H9 (cell line): Measurements from ENCODE around the gene SNPH. TPM values are rescaled to one million over a fixed set of nuclear protein-coding genes. Genes with fewer than 3 reads are reported as not detected.

ENCODE experiments used
- DNase-seq: peaks from one replicate; pipeline ENCODE4 v3.0.0-alpha.2; 2017
- H2AFZ ChIP-seq: one replicate; pipeline ENCODE4 v1.6.1; 2013; ENCODE audit warnings: mild to moderate bottlenecking, low read length, control low read depth, moderate library complexity
- H2AK5ac ChIP-seq: 2 replicates; pipeline ENCODE4 v1.6.1; 2013; ENCODE audit warnings: low read length, control low read depth, mixed read lengths; ENCODE audit not compliant: insufficient read length
- H2BK120ac ChIP-seq: one replicate; pipeline ENCODE4 v1.6.1; 2013; ENCODE audit warnings: low read depth, mild to moderate bottlenecking, low read length, control low read depth, inconsistent platforms; ENCODE audit not compliant: poor library complexity, severe bottlenecking
- H2BK12ac ChIP-seq: 2 replicates; pipeline ENCODE4 v1.6.1; 2013; ENCODE audit warnings: low read length, control low read depth, mixed read lengths, low read depth; ENCODE audit not compliant: insufficient read length
- H2BK15ac ChIP-seq: 2 replicates; pipeline ENCODE4 v1.6.1; 2013; ENCODE audit warnings: low read depth, low read length, control low read depth
- H2BK20ac ChIP-seq: one replicate; pipeline ENCODE4 v1.6.1; 2013; ENCODE audit warnings: low read depth, mild to moderate bottlenecking, low read length, control low read depth, inconsistent platforms; ENCODE audit not compliant: poor library complexity, severe bottlenecking
- H2BK5ac ChIP-seq: 2 replicates; pipeline ENCODE4 v1.6.1; 2013; ENCODE audit warnings: low read length, control low read depth, mixed read lengths; ENCODE audit not compliant: insufficient read length
- H3K14ac ChIP-seq: 2 replicates; pipeline ENCODE4 v1.6.1; 2013; ENCODE audit warnings: low read length, control low read depth; ENCODE audit not compliant: insufficient read depth
- H3K18ac ChIP-seq: 2 replicates; pipeline ENCODE4 v1.6.1; 2013; ENCODE audit warnings: low read depth, mild to moderate bottlenecking, mixed read lengths, low read length, control low read depth; ENCODE audit not compliant: insufficient read length
- H3K23ac ChIP-seq: 2 replicates; pipeline ENCODE4 v1.6.1; 2013; ENCODE audit warnings: low read length, control low read depth, mixed read lengths, low read depth; ENCODE audit not compliant: insufficient read length
- H3K23me2 ChIP-seq: 2 replicates; pipeline ENCODE4 v1.6.1; 2013; ENCODE audit warnings: low read depth, mild to moderate bottlenecking, mixed read lengths, low read length, control low read depth; ENCODE audit not compliant: insufficient read length, poor library complexity, severe bottlenecking
- H3K27ac ChIP-seq: 2 replicates; pipeline ENCODE4 v1.5.1; 2013; ENCODE audit warnings: low read length, control low read depth, mixed read lengths, low read depth; ENCODE audit not compliant: insufficient read length
- H3K27me3 ChIP-seq: 2 replicates; pipeline ENCODE4 v1.6.1; 2013; ENCODE audit warnings: low read length, control low read depth, inconsistent platforms; ENCODE audit not compliant: insufficient read depth
- H3K4ac ChIP-seq: 2 replicates; pipeline ENCODE4 v1.6.1; 2013; ENCODE audit warnings: low read depth, mild to moderate bottlenecking, control low read depth, inconsistent platforms, low read length, moderate library complexity
- H3K4me1 ChIP-seq: 2 replicates; pipeline ENCODE4 v1.6.1; 2013; ENCODE audit warnings: low read length, control low read depth, inconsistent platforms; ENCODE audit not compliant: insufficient read depth
- H3K4me2 ChIP-seq: 2 replicates; pipeline ENCODE4 v1.6.1; 2013; ENCODE audit warnings: low read length, control low read depth, mixed read lengths; ENCODE audit not compliant: insufficient read length, insufficient read depth
- H3K56ac ChIP-seq: 2 replicates; pipeline ENCODE4 v1.6.1; 2013; ENCODE audit warnings: low read depth, mild to moderate bottlenecking, mixed read lengths, low read length, control low read depth; ENCODE audit not compliant: insufficient read length
- H3K79me1 ChIP-seq: 2 replicates; pipeline ENCODE4 v1.6.1; 2013; ENCODE audit warnings: low read depth, mild to moderate bottlenecking, moderate library complexity, low read length, control low read depth, inconsistent platforms; ENCODE audit not compliant: insufficient read depth, poor library complexity, severe bottlenecking
- H3K79me2 ChIP-seq: 2 replicates; pipeline ENCODE4 v1.6.1; 2013; ENCODE audit warnings: low read length, control low read depth, inconsistent platforms; ENCODE audit not compliant: insufficient read depth
- H3K9ac ChIP-seq: 2 replicates; pipeline ENCODE4 v1.6.1; 2013; ENCODE audit warnings: low read length, control low read depth, mixed read lengths; ENCODE audit not compliant: insufficient read length; ENCODE audit errors: extremely low read depth
- H3K9me3 ChIP-seq: one replicate; pipeline ENCODE4 v1.6.1; 2013; ENCODE audit warnings: low read depth, low read length, inconsistent platforms; ENCODE audit not compliant: control insufficient read depth
- H3T11ph ChIP-seq: one replicate; pipeline ENCODE4 v1.6.1; 2013; ENCODE audit warnings: mild to moderate bottlenecking, low read length, control low read depth, inconsistent platforms
- H4K20me1 ChIP-seq: one replicate; pipeline ENCODE4 v1.6.1; 2013; ENCODE audit not compliant: control insufficient read depth, insufficient read length, insufficient read depth
- H4K5ac ChIP-seq: 2 replicates; pipeline ENCODE4 v1.6.1; 2013; ENCODE audit warnings: low read depth, mild to moderate bottlenecking, mixed read lengths, low read length, control low read depth; ENCODE audit not compliant: insufficient read length
- H4K8ac ChIP-seq: replicated peaks from 2 replicates; pipeline ENCODE4 v1.6.1; 2013; ENCODE audit warnings: low read length, control low read depth, mixed read lengths, low read depth; ENCODE audit not compliant: insufficient read length
- H4K91ac ChIP-seq: 2 replicates; pipeline ENCODE4 v1.6.1; 2013; ENCODE audit warnings: low read depth, mild to moderate bottlenecking, moderate library complexity, mixed read lengths, low read length, control low read depth; ENCODE audit not compliant: insufficient read length
- H3K27ac Mint-ChIP-seq, 3 experiments: 2 replicates in 2 of 3; 3 replicates in 1 of 3; pipeline ENCODE4 v1.8.0; 2020 to 2021; ENCODE audit warnings: mixed read lengths in 3 of 3, mild to moderate bottlenecking in 1 of 3, moderate library complexity in 1 of 3
- H3K27me3 Mint-ChIP-seq: 2 replicates; pipeline ENCODE4 v1.8.0; 2021; ENCODE audit warnings: low read depth, mild to moderate bottlenecking, moderate library complexity, mixed read lengths
- H3K36me3 Mint-ChIP-seq, 3 experiments: 2 replicates in 2 of 3; 3 replicates in 1 of 3; pipeline ENCODE4 v1.8.0; 2020 to 2021; ENCODE audit warnings: low read depth in 3 of 3, mixed read lengths in 3 of 3; ENCODE audit not compliant: insufficient read depth in 1 of 3
- H3K4me1 Mint-ChIP-seq, 2 experiments: 2 replicates each; pipeline ENCODE4 v1.8.0; 2020; ENCODE audit warnings: mixed read lengths in 2 of 2
- H3K4me3 Mint-ChIP-seq, 2 experiments: 2 replicates in 1 of 2; 3 replicates in 1 of 2; pipeline ENCODE4 v1.8.0; 2020 to 2021; ENCODE audit warnings: mild to moderate bottlenecking in 2 of 2, mixed read lengths in 2 of 2, moderate library complexity in 1 of 2
- H3K9me3 Mint-ChIP-seq, 2 experiments: 2 replicates in 1 of 2; 3 replicates in 1 of 2; pipeline ENCODE4 v1.8.0; 2020; ENCODE audit warnings: mild to moderate bottlenecking in 2 of 2, mixed read lengths in 2 of 2, moderate library complexity in 1 of 2
- WGBS: extraction: QIAGEN DNeasy Blood & Tissue Kit; methylation state at CpG from one replicate; pipeline ENCODE4 v1.1.7; 2013; ENCODE audit warnings: missing lambda C conversion rate, low lambda C conversion rate, mixed read lengths; ENCODE audit not compliant: insufficient read length; ENCODE audit errors: extremely low coverage; 5-methylcytosine and 5-hydroxymethylcytosine counted together
- total RNA-seq: library from RNA; stranded (reverse); gene quantifications from 2 replicates; pipeline ENCODE4 v1.2.1, GENCODE V29; 2021
- TF ChIP-seq, protein P1 (sequence below): fragments of 200-600 bp; sonication (generic); conservative IDR thresholded peaks from 3 replicates; pipeline ENCODE4 v1.8.0; 2021; ENCODE audit warnings: antibody characterized with exemption, mild to moderate bottlenecking

The SNPH gene
- total RNA-seq, 1 experiment from 2014 or later = 1.8 TPM

DNA sequence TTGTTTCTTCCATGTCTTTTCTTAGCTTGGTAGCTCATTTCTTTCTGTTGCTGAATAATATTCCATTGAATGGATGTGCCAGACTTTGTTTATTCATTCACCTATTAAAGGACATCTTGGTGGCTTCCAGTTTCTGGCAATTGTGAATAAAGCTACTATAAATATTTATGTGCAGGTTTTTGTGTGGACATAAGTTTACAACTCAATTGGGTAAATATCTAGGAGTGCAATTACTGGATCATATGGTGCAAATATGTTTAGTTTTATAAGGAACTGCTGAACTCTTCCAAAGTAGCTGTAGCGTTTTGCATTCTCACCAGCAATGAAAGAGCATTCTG lies 79.6 kb downstream of the SNPH start:
- TF ChIP-seq, protein P1, sequence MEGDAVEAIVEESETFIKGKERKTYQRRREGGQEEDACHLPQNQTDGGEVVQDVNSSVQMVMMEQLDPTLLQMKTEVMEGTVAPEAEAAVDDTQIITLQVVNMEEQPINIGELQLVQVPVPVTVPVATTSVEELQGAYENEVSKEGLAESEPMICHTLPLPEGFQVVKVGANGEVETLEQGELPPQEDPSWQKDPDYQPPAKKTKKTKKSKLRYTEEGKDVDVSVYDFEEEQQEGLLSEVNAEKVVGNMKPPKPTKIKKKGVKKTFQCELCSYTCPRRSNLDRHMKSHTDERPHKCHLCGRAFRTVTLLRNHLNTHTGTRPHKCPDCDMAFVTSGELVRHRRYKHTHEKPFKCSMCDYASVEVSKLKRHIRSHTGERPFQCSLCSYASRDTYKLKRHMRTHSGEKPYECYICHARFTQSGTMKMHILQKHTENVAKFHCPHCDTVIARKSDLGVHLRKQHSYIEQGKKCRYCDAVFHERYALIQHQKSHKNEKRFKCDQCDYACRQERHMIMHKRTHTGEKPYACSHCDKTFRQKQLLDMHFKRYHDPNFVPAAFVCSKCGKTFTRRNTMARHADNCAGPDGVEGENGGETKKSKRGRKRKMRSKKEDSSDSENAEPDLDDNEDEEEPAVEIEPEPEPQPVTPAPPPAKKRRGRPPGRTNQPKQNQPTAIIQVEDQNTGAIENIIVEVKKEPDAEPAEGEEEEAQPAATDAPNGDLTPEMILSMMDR = no peak
- H3K9ac ChIP-seq = no peak overlapping the region
- no peak overlapping the region for H3K56ac ChIP-seq
- no peaks in the 10 kb centered on the region for H3K79me2 ChIP-seq
- no peak for DNase-seq
- H2BK20ac ChIP-seq = no peak overlapping the region
- no peaks in the 10 kb centered on the region; the same call in 1 of the 2 replicates for H3K27me3 ChIP-seq
- no peaks in the 10 kb centered on the region for H4K20me1 ChIP-seq
- no peak overlapping the region for H3T11ph ChIP-seq
- H3K9me3 Mint-ChIP-seq = peaks cover 10 to 14% of the 10 kb centered on the region in 2 experiments
- H3K4me1 ChIP-seq = no peaks in the 10 kb centered on the region
- no peak overlapping the region for H3K27ac Mint-ChIP-seq
- H2AFZ ChIP-seq = no peak overlapping the region
- no peak overlapping the region for H2BK15ac ChIP-seq
- no peak overlapping the region for H3K4ac ChIP-seq
- no peak overlapping the region for H3K4me3 Mint-ChIP-seq
- H3K4me1 Mint-ChIP-seq = no peaks in the 10 kb centered on the region
- H3K27me3 Mint-ChIP-seq = no peaks in the 10 kb centered on the region
- peaks cover 4 to 23% (median 19%) of the 10 kb centered on the region in 3 experiments for H3K36me3 Mint-ChIP-seq
- H2AK5ac ChIP-seq = no peak overlapping the region
- no peak overlapping the region for H4K91ac ChIP-seq
- no peak overlapping the region for H2BK5ac ChIP-seq
- no peaks in the 10 kb centered on the region for H3K9me3 ChIP-seq
- no CpG with 5 or more reads among the region's 1 CpG for WGBS
- H3K23me2 ChIP-seq = no peaks in the 10 kb centered on the region
- H3K4me2 ChIP-seq = no peak overlapping the region
- no peak overlapping the region for H3K27ac ChIP-seq
- no peak overlapping the region for H3K23ac ChIP-seq
- H2BK12ac ChIP-seq = no peak overlapping the region
- no peak overlapping the region for H4K5ac ChIP-seq
- no peak overlapping the region for H4K8ac ChIP-seq
- no peak overlapping the region for H3K18ac ChIP-seq
- no peaks in the 10 kb centered on the region for H3K79me1 ChIP-seq
- H3K14ac ChIP-seq = no peak overlapping the region
- H2BK120ac ChIP-seq = no peak overlapping the region
